ENCODE data around the gene MAP3K20. TPM values are rescaled to one million over a fixed set of nuclear protein-coding genes. Genes with fewer than 3 reads are reported as not detected.

The MAP3K20 gene
- total RNA-seq, 4 donors from 2014 or later: 6.8 to 32.2 (median 15.3) TPM

DNA sequence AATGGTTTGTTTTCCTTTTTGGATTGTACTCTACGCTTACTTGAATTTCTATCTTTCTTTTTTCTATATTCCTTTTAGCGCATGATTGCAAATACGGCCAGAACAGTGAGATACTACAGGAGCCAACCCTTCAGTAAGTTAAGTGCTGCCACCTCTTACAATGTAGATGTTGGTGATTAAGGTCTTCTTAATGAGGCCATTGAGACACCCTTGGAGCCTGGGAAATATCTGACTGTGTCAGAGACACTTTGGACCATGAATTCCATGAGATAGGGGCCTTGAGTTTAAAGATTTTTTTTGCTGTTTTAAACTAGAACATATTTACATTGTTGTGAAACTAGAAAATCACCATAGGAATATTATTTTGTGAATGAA, 27.1 kb upstream of the MAP3K20 start:
- Histone ChIP-seq H3K4me1 (peaks cover 0 to 19% (median 0%) of the 10 kb centered on the region in 4 donors), H3K4me3 (no peak overlapping the region), H3K36me3 (no peaks in the 10 kb centered on the region), H3K27me3 (no peaks in the 10 kb centered on the region), H3K9me3 (no peaks in the 10 kb centered on the region), H3K27ac (peak overlapping the region in 3 of 4 donors; percentile 8 to 77 (median 75))
- no peak for DNase-seq
- TF ChIP-seq, protein P1, sequence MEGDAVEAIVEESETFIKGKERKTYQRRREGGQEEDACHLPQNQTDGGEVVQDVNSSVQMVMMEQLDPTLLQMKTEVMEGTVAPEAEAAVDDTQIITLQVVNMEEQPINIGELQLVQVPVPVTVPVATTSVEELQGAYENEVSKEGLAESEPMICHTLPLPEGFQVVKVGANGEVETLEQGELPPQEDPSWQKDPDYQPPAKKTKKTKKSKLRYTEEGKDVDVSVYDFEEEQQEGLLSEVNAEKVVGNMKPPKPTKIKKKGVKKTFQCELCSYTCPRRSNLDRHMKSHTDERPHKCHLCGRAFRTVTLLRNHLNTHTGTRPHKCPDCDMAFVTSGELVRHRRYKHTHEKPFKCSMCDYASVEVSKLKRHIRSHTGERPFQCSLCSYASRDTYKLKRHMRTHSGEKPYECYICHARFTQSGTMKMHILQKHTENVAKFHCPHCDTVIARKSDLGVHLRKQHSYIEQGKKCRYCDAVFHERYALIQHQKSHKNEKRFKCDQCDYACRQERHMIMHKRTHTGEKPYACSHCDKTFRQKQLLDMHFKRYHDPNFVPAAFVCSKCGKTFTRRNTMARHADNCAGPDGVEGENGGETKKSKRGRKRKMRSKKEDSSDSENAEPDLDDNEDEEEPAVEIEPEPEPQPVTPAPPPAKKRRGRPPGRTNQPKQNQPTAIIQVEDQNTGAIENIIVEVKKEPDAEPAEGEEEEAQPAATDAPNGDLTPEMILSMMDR (IDR thresholded peaks at IDR 0.05): no peak
- TF ChIP-seq POLR2A (IDR thresholded peaks at IDR 0.05): no peak

DNA sequence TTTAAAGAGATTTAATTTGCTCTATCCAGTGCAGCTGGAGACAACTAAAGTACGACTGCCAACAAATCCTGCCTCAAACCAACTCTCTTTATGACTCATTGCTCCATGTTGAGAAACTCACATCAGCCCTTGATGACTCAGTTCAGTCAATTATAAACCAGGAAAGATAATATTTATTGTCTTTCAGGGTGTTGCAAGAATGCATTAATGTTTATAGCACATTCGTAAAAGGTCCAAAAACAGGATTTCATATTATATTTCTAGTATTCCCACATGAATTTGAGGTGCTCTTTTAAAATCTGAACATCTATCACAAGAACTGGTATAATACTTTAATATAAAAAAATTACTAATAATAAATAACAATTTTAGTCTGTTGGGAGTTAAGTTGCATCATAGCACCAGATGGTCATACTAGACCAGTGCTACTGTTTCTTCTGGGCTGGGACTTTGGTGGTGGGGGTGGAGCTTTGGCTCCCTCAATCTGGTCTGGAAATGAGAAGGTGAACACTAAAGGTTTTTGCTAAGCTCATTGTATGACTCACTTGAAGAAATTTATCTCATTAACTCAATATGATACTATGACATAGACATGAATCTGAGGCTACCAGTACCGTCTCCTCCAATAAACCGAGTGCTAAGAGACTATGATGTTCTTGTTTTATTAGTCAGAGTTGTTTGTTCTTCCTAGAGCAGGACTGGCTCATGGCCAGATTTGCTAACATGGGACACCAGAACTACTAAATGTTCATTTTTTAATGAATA, 26.6 kb upstream of the MAP3K20 start:
- TF ChIP-seq POLR2A (IDR thresholded peaks at IDR 0.05): peak in 1 of 2 donors; percentile 6
- TF ChIP-seq, protein P1 (IDR thresholded peaks at IDR 0.05): no peak
- Histone ChIP-seq H3K4me1 (peaks cover 0 to 19% (median 0%) of the 10 kb centered on the region in 4 donors), H3K36me3 (no peaks in the 10 kb centered on the region), H3K4me3 (no peak overlapping the region), H3K27ac (peak overlapping the region in 3 of 4 donors; percentile 28 to 77 (median 75)), H3K9me3 (no peaks in the 10 kb centered on the region), H3K27me3 (no peaks in the 10 kb centered on the region)
- DNase-seq: peak; percentile 29 to 87 (median 75)

DNA sequence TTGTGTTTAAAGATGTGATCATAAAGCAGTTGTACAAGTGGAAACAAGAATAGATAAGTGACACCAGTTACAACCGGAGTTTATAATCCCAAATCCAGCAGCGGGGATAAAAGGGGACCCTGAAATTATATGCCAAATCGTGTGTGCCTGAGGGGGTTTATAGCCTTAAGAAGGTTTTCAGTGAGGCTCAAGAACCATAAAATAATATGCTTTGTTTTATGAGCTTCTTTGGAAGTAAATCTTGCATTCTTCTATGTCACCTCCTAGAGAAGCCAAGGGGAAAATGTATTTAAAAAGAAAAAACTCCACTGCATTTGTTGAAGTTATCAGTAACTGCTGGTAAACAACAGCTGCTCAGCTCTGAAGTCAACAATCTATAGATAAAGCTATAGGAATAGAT, 25.8 kb upstream of the MAP3K20 start:
- DNase-seq: no peak
- Histone ChIP-seq H3K4me3 (no peak overlapping the region), H3K4me1 (peaks cover 0 to 19% (median 0%) of the 10 kb centered on the region in 4 donors), H3K36me3 (no peaks in the 10 kb centered on the region), H3K27ac (peak overlapping the region in 3 of 4 donors; percentile 28 to 77 (median 75)), H3K9me3 (no peaks in the 10 kb centered on the region), H3K27me3 (no peaks in the 10 kb centered on the region)
- TF ChIP-seq, protein P1 (IDR thresholded peaks at IDR 0.05): no peak
- no peak for TF ChIP-seq POLR2A (IDR thresholded peaks at IDR 0.05)

DNA sequence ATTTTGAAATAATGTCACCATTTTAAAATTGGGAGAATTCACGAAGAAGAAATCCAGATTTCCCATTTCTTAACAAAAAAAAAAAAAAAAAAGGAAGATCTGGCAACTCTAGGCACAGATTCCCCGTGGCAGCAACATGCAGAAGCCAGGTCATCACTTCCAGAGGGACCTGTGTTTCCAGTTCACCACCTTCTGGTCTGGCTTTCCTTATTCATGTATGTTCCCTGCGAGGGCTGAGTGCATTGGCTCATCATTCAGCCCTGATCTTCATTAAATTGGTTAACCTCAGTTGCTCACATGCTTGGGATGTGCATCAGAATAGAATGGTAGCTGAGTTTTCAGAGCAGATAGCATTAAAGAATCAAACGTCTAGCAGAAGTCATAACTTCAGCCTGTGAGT, 25.0 kb upstream of the MAP3K20 start:
- H3K27ac ChIP-seq: no peak overlapping the region
- TF ChIP-seq POLR2A (IDR thresholded peaks at IDR 0.05): no peak
- TF ChIP-seq, protein P1 (IDR thresholded peaks at IDR 0.05): no peak
- DNase-seq: no peak
- H3K4me1 ChIP-seq: peaks cover 0 to 19% (median 0%) of the 10 kb centered on the region in 4 donors
- H3K36me3 ChIP-seq: no peaks in the 10 kb centered on the region
- H3K27me3 ChIP-seq: no peaks in the 10 kb centered on the region
- H3K9me3 ChIP-seq: no peaks in the 10 kb centered on the region
- H3K4me3 ChIP-seq: no peak overlapping the region

DNA sequence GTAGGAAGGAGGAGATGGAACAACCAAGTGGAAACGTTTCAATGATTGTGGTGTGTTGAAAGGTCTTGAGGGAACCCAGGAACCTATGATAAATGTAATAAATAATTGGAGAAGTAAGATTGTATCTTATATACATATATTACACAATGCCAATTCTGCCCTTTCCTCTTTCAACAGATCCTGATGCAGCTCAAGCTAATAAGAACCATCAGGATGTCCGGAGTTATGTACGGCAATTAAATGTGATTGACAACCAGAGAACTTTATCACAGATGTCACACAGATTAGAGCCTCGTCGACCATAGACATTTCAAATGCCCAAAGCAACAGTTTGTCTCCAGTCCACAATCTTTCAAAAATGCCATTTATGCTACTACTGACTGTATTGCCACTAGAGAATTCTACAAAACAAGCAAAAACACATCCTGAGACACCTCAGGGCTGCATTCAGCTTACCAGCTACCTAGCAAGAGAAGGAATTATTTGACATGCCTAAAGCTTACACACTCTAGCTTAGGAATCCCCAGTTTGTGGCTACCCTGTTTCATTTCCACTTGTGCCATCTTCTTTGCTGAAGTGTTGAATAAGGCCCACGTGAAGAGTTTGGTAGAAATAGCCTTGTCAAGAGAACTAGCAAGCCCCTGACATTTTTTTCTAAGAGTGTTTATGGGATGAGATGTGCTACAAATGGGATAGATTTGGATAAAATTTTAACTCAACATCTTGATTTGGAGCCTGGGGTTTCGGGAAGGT, 24.0 kb upstream of the MAP3K20 start:
- Histone ChIP-seq H3K4me3 (no peak overlapping the region), H3K9me3 (no peaks in the 10 kb centered on the region), H3K36me3 (no peaks in the 10 kb centered on the region), H3K4me1 (peaks cover 0 to 19% (median 0%) of the 10 kb centered on the region in 4 donors), H3K27me3 (no peaks in the 10 kb centered on the region), H3K27ac (no peak overlapping the region)
- no peak for TF ChIP-seq POLR2A (IDR thresholded peaks at IDR 0.05)
- TF ChIP-seq, protein P1 (IDR thresholded peaks at IDR 0.05): no peak
- DNase-seq: no peak

Measured in Peyer's patch (tissue), 4 donors.